ENCODE results near the gene TRIM38.

DNA sequence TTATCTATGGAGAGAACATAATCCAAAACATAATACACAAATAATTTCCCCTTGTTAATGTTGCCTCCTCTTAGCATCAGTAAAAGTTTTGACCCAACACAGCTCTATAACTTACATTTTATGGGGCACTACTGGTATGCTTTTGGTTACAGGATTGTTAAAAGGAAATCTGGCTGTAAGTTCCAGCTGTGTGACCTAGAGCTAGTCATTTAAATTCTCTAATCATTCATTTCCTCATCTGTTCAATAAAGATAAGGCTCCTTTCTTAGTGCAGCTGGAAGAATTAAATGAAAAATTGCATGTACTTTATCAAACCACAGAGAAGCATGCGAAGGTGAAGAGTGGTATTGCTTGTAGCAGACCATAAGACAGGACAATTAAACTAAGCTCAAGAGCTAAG, 36.7 kb upstream of the TRIM38 start:
- TF ChIP-seq, protein P1, sequence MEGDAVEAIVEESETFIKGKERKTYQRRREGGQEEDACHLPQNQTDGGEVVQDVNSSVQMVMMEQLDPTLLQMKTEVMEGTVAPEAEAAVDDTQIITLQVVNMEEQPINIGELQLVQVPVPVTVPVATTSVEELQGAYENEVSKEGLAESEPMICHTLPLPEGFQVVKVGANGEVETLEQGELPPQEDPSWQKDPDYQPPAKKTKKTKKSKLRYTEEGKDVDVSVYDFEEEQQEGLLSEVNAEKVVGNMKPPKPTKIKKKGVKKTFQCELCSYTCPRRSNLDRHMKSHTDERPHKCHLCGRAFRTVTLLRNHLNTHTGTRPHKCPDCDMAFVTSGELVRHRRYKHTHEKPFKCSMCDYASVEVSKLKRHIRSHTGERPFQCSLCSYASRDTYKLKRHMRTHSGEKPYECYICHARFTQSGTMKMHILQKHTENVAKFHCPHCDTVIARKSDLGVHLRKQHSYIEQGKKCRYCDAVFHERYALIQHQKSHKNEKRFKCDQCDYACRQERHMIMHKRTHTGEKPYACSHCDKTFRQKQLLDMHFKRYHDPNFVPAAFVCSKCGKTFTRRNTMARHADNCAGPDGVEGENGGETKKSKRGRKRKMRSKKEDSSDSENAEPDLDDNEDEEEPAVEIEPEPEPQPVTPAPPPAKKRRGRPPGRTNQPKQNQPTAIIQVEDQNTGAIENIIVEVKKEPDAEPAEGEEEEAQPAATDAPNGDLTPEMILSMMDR (IDR thresholded peaks at IDR 0.05), result no peak
- no peak for TF ChIP-seq EP300 (IDR thresholded peaks at IDR 0.05)
- TF ChIP-seq POLR2AphosphoS5 (IDR thresholded peaks at IDR 0.05), result no peak
- TF ChIP-seq POLR2A (IDR thresholded peaks at IDR 0.05), result no peak

Data from suprapubic skin (tissue), 4 donors.